Stimulated activated CD4-positive, alpha-beta T cell treated with anti-CD3 and anti-CD28 coated beads, Interleukin-1b, Interleukin-23, amount 100 ng/mL, for 24 hours (primary cell): ENCODE results near the gene FBXL7.

Experiments
- DNase-seq, 4 experiments: peaks; one replicate each; pipeline ENCODE4 v3.0.0-alpha.2; 2020; ENCODE audit warnings: low read depth in 4 of 4, low spot score in 1 of 4

The FBXL7 gene

GRCh38 chr5:15538516-15538915 is 38.5 kb downstream of the FBXL7 start:
- no peak for DNase-seq

- no peak for DNase-seq
Measured at GRCh38 chr5:15539951-15540350, 40.0 kb downstream of the FBXL7 start.

GRCh38 chr5:15544039-15544438 is 44.1 kb downstream of the FBXL7 start:
- DNase-seq, result no peak

DNA sequence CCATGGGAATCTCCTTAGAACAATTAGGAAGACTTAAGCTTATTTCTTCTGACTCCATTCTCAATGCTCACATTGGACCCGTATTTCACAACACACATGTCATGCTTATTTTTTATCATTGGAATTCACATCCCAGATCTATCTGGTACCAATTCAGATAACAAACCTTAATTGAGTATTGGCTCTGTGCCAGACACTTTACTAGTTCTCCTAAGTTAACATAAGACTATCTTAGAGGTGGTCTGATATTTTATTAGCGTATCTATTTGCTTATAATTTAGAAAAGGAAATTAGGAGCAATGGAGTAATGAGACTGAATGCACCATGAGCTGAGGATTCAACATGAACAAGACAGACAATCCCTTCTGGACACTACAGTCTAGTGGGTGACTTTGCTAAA is 45.1 kb downstream of the FBXL7 start:
- no peak for DNase-seq

GRCh38 chr5:15547261-15547839 is 47.4 kb downstream of the FBXL7 start:
- DNase-seq, result no peak

DNA sequence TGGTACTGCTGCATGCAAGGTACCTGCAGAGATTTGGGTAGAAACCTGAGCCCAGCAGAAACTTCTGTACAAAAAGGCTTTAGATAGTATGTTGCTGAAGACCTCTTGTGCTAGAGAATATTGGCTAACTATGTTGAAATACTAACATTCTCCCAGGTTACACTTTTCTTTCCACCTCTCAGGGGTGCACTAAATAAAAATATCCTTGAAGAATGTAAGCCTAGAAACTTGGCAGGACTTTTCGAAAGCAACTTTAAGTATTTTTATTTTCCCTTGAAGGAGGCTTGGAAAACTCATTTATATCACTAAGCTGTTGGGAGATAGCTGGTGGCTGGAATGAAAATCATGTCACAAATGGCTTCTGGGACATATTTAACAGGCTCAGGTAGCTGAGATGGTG is 50.0 kb downstream of the FBXL7 start:
- no peak for DNase-seq

DNA sequence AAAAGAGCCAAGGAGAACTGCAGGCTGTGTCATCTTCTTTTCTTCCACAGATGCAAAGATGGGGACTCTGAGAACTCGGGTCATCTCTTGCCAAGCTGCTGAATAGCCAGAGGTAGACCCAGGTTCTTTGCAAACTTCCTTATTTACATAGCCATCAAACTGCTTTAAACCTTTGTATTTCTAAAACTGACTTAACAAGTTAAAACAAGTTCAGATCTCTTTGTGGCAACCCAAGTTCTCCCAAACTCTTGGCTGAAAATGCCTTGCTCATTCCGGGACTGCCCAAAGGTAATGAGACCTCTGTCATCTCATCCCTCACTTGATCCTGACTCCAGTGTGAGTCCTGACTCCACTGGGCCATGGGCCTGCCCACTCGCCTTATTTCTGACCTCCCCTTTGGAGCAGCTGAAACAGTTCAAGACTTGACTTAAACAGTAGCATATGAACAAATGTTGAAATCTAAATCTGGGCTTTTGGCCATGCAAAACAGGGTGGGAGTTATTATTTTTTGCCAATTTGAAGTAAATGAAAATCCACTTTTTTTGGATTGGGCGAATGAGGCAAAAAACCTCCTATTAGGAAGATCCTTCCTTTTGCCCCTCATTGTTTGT is 50.6 kb downstream of the FBXL7 start:
- DNase-seq, result no peak

- DNase-seq, result no peak
Measured at GRCh38 chr5:15551113-15551504, 51.1 kb downstream of the FBXL7 start.

DNA sequence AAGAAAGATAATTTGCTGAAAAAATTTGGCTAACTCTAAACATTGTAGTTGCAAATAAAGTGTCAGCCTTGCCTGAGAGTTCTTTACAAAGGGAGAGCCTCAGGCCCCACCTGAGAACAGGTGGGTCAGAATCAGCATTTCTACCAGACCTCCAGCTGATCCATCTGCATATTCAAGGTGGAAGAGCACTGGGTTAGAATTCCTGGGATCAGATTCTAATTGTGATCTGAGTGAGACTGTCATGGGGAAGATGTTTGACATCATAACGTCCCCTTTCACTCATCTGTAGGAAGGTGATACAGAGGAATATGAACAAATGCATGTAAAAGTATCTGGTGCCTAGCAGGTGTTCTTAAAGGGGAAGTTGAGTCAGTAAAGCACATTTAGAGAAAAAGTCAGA is 54.6 kb downstream of the FBXL7 start:
- DNase-seq, result no peak

GRCh38 chr5:15555176-15555575 is 55.2 kb downstream of the FBXL7 start:
- no peak for DNase-seq

GRCh38 chr5:15558240-15558639 is 58.3 kb downstream of the FBXL7 start:
- no peak for DNase-seq

DNA sequence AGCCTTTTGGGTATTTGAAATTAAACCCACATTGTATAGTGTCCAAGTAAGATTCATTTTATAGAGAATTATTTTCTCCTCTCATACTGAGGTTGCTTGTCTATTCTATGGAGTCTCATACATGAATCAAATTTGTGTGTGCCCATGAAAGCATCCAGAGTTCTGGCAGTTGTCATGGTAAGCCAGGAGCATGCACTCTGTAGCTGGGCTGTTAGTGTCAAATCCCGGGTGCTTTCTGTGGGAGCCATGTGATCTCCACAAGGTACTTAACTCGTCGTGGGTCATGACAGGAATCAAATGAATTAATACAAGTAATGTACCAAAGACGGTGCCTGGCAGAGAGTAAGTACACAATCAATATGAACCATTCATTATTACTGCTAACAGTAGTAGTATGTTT is 58.7 kb downstream of the FBXL7 start:
- DNase-seq, result no peak

DNA sequence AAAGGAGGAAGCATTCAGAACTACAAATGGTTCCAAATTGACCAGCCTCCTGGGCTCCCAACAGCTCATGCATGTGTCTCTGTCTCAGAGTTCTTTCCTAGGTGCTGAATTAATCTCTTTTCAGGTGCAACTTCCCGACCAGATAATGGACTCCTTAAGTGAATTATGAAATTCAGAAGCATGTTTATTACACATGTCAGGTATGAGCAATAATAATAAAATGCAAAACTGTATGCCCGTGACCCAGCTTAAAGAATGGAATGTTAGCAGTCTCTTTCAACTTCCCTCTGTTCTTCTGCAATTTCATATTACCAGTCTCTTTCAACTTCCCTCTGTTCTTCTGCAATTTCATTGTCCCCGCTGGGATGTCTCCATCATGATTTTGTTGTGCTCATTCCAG is 60.4 kb downstream of the FBXL7 start:
- no peak for DNase-seq

- no peak for DNase-seq
Measured at GRCh38 chr5:15564523-15564922, 64.5 kb downstream of the FBXL7 start.

- DNase-seq, result no peak
Measured at GRCh38 chr5:15564957-15565356, 65.0 kb downstream of the FBXL7 start.

DNA sequence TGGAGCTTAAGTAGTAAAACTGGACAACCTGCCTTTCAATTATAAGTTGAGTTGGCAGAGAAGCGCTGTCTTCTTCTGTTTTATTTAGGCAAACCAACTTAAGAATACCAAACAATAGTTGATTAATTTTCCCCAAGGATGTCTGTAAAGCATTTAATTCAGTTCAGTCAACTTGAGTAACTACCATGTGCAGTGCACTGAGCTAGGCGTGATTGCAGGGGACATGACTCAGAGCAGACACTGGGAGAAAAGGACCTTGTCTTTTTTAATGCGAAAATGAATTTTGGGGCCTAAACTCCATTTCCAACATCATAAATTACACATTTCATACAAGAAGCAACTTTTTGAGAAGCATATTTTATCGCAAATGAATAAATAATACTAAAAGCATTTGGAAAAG is 66.3 kb downstream of the FBXL7 start:
- no peak for DNase-seq

DNA sequence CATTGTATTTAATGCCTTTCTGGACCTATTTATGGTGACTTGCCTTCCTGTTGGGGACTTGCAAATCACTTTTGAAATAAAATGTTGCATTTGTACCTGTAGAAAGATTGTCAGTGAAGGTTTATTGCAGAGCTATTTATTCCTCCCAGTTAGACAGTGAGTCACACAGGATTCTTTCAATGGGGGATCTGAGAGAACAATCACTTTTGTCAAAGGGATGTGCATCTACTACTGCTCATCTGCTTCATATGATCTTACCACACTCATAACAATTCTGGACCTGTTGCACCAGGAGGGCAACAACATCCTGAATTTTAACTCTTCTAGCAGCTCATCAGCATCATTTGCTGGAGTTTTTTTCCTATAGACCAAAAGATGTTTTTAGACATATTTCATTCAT is 66.8 kb downstream of the FBXL7 start:
- no peak for DNase-seq

- DNase-seq, result no peak
Measured at GRCh38 chr5:15570491-15570890, 70.5 kb downstream of the FBXL7 start.

- no peak for DNase-seq
Measured at GRCh38 chr5:15571081-15571480, 71.1 kb downstream of the FBXL7 start.

DNA sequence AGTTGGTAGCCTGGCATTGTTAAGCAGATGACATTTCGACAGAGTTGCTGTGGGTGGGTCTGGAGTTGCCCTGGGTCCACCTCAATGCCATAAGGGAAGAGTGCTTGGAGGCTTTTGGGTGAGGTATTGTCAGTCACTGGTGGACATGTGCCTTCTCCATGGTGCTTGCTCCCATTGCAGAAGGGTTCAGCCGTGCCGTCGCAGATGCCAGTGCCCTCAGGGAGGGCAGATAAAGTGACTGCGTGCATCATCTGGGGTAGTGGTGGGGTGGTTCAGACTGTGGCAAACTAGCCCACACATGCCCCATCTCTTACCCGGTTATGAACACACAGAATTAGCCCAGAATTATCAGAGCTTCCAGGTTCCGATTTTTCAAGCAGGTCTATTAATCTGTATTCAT is 71.6 kb downstream of the FBXL7 start:
- DNase-seq, result no peak

GRCh38 chr5:15573590-15573989 is 73.6 kb downstream of the FBXL7 start:
- no peak for DNase-seq

- DNase-seq, result no peak
Measured at GRCh38 chr5:15574128-15574527, 74.1 kb downstream of the FBXL7 start.

GRCh38 chr5:15574806-15575325 is 74.9 kb downstream of the FBXL7 start:
- no peak for DNase-seq
